GM10248 (cell line): ENCODE data around the gene PFN1.

Experiments used
- CTCF ChIA-PET: fragments of 300-600 bp; sonication (Branson Sonifier 250); formaldehyde crosslinking; extraction: SDS; loops from one replicate; lab custom pipeline; 2021; ENCODE audit warnings: antibody characterized with exemption; lab: Yijun Ruan, JAX
- POLR2A ChIA-PET: fragments of 350-650 bp; sonication (Branson Sonifier 250); formaldehyde crosslinking; extraction: SDS; loops from one replicate; lab custom pipeline; 2020; ENCODE audit warnings: antibody characterized with exemption; lab: Yijun Ruan, JAX
- DNase-seq: peaks from one replicate; pipeline ENCODE4 v3.0.0; 2012; ENCODE audit errors: extremely low spot score
- TF ChIP-seq, protein P1 (sequence below): IDR thresholded peaks from 2 replicates; pipeline ENCODE4 v1.5.1; 2012; ENCODE audit warnings: mild to moderate bottlenecking, low read depth; ENCODE audit errors: extremely low read depth, missing control alignments, control extremely low read depth

Gene PFN1

DNA sequence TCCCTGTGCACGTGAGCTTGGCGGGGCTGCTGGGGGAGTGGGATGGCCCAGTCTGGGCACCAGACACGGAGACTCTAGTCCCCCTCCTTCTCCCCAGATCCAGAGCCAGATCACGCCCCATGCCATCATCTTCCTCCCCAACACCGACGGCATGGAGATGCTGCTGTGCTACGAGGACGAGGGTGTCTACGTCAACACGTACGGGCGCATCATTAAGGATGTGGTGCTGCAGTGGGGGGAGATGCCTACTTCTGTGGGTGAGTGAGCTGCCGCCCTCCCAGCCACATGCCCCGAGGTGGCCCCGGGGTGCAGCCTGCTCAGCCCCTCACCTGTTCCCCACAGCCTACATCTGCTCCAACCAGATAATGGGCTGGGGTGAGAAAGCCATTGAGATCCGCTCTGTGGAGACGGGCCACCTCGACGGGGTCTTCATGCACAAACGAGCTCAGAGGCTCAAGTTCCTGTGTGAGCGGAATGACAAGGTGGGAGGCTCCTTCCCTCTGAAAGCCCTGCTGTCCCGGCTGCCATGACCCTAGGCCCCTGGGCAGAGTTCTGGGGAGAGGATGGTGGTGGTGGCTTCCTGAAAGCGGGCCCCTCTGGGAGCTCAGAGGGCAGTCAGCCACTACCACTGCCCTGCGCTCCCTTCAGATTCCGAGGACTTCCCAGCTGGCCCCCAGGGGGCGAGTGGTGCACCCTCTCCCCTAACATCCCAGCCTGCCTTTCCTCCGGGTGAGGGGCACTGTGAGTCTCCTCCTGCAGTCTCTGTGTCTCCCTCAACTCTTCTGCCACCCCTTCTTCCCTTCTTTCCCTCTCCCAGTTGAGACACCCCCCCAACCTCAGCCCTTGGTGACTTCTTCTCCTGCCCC, 51.8 kb downstream of the PFN1 start:
- CTCF ChIA-PET: interaction anchor here (0.8 to 1.7 kb wide), 4 partner anchors 8 to 187 kb away, joined by 4 to 5 read pairs (median 4); partner anchors contain the start of gene ARRB2
- POLR2A ChIA-PET: no interaction called here
- no peak for DNase-seq
- TF ChIP-seq, protein P1, sequence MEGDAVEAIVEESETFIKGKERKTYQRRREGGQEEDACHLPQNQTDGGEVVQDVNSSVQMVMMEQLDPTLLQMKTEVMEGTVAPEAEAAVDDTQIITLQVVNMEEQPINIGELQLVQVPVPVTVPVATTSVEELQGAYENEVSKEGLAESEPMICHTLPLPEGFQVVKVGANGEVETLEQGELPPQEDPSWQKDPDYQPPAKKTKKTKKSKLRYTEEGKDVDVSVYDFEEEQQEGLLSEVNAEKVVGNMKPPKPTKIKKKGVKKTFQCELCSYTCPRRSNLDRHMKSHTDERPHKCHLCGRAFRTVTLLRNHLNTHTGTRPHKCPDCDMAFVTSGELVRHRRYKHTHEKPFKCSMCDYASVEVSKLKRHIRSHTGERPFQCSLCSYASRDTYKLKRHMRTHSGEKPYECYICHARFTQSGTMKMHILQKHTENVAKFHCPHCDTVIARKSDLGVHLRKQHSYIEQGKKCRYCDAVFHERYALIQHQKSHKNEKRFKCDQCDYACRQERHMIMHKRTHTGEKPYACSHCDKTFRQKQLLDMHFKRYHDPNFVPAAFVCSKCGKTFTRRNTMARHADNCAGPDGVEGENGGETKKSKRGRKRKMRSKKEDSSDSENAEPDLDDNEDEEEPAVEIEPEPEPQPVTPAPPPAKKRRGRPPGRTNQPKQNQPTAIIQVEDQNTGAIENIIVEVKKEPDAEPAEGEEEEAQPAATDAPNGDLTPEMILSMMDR: no peak

DNA sequence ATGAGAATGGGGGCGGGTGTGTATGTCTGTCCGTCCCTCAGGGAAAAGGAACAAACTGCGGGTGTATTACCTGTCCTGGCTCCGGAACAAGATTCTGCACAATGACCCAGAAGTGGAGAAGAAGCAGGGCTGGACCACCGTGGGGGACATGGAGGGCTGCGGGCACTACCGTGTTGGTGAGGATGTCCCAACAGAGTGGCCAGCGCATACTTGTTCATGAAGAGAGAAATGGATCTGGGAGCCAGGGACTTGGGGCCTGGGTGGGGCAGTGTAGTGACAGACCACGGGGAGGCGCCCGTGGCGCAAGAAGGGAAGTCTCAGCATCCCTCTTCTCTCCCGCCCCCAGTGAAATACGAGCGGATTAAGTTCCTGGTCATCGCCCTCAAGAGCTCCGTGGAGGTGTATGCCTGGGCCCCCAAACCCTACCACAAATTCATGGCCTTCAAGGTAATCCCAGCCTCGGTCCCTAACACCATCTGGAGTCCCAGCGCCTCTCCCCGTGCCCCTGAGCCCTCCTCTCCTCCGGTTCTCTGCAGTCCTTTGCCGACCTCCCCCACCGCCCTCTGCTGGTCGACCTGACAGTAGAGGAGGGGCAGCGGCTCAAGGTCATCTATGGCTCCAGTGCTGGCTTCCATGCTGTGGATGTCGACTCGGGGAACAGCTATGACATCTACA, 52.5 kb downstream of the PFN1 start:
- ChIA-PET CTCF (interaction anchor here (1.3 to 1.7 kb wide), 2 partner anchors 13 to 106 kb away, joined by 4 to 5 read pairs; no protein-coding TSS in a partner anchor), POLR2A (no interaction called here)
- no peak for DNase-seq
- TF ChIP-seq, protein P1: no peak
